Fibroblast of skin of scalp (primary cell): Measurements from ENCODE around the gene TGM5.

ENCODE experiments used
- DNase-seq: peaks from one replicate; pipeline ENCODE4 v3.0.0-alpha.2; 2013

TGM5 gene

DNA sequence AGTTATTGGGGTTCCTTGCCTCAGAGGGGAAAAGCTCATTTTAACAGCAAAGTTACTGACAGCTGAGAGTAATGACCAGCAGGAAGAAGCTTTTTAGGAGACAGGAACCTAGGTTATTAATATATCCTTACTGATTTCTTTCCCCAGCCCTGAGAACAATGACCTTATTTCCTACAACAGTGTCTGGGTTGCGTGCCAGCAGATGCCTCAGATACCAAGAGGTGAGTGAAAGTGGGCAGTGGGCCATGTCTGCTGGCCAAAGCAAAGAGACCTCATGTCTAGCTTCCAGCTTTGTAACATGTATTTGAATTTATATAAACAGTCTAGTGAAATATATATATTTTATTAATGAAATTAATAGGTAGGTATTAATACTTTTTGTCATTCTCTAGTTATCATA lies 76.5 kb downstream of the TGM5 start:
- no peak for DNase-seq

DNA sequence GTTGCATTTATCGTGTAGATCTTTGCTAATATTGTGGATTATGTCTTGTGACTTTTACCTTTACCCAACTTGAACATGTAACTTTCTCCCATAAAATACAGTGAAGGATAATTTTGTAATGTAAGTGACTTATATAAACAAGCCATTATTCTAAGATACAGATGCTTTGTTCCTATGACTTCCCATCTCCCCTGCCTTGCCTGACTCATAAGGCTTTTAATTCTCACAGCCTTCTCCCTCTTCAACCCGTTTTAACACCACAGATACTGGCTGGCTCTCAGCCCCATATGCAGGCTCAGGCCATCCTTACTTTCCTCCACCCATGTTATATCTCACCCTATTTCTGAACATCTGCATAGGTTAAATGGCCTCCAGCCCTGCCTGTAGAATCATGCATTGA lies 77.4 kb downstream of the TGM5 start:
- DNase-seq, result no peak

DNA sequence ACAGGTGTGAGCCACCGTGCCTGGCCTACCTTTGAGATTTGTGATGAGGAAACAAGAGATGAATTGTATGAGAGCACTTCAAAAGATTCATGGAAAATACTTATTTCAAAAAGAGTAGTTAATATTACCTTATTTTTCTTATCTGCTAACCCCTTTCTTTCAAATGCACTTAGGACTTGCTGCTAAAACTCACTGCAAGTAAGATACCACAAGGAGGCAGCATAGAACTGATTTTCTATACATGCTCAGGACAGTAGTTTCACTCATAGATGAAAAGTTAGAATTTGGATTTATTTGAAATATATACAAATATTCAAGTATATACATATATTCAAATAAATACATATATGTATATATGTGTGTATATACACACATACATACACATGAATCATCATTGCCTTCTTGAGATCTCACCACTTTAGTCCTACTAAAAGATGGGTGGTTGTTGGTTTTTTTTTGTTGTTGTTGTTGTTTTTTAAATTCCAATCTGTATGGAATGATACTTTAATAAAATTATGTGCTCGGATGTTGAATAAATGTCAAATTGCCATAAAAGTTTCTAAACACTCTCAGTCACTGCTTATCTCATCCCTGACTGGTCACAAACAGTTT lies 79.1 kb downstream of the TGM5 start:
- DNase-seq, result peak; percentile 61

GRCh38 chr15:43186003-43186353 lies 80.8 kb downstream of the TGM5 start:
- DNase-seq, result no peak

DNA sequence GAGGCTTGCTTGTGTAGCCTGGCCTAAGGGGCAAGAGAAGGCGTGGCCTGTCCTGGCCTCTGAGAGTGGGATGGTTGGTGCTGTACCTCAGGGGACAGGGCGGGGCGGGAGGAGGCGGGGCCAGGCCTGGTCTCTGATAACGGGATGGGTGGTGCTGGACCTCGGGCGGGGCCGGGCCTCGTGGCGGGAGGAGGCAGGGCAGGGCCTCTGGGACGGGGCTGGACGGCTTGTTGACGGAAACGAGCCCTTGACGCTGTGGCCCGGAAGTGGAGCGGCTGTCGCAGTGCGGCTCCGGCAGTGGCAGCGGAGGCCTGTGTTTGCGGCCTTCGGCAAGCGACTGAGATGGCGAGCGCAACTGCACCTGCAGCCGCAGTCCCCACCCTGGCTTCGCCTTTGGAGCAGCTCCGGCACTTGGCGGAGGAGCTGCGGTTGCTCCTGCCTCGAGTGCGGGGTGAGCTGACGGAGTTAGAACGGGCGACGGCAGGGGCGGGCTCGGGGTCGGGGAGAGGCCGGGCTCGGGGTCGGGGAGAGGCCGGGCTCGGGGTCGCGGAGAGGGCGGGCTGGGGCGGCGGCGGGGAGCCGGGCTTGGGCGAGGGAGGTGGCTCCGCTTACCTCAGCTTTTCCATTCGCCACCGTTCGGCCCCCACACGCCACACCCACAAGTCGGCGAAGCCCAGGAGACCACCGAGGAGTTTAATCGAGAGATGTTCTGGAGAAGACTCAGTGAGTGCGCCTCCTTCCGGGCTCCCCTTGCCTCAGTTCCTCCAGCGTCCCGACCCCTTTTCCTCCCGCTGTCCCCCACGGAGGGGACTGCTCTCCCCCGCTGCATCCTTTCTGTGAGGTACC lies 81.3 kb downstream of the TGM5 start, which contains the start of gene CCNDBP1:
TSS of gene CCNDBP1 (plus strand) at position 247 of the 846 bp plus-strand sequence. CDS start at position 343, 96 bp downstream.
- DNase-seq, result peak; percentile 81

DNA sequence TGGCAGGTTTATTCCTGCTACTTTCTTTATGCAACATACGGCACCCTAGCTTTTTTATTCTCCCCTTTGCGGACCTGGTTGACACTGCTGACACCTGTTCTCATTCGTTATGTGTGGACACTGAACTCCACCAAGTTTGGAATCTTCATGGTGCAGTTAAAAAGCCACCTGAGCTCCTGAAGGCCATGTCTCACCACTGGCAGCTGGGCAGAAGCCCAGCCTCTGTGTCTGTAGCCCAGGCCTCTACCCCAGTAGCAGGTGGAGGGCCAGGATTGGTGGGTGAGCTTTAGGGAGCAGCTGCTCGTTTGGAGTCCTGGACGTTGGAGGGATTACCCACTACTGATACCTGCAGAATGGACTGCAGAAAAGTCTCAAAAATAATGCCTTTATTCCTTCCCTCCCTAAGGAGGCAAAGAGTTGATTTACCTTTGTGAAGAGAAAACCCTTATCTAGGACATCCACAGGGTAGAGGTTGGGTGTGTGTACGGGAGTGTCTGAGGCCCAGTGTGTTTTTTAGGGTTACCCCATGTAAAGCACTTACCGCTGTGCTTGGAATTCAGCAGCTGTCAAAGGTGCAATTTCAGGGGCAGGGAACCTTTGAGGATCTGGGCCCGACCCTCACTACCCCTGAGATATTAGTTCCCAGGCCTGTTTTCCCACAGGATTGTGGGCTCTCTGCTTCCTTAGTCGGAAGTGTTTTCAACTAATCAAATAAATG lies 82.2 kb downstream of the TGM5 start:
- no peak for DNase-seq

DNA sequence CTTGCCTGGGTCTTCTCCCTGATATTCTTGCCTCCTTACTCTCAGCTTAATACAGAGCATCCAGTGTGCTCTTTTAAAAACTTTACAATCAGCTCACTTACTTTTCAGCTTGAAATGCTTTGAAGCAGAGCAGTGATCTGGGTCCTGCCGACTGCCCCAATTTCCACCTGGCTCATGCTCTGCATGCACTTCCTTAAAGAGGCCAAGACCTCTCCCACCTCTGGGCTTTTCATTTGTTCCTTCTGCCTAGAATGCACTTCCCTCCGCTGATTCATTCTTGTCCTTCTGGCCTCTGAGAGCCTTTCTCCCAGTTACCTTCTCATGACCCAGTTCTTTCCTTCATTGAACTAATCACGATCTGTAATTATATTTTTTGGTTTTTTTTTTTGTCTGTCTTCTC lies 83.5 kb downstream of the TGM5 start:
- DNase-seq, result no peak
